Stimulated activated naive B cell treated with anti-CD40 and anti-IgM and Interleukin-4, amounts not matched to agents 10 μg/mL and 1 μg/mL and 100 μg/mL, for 72 hours (primary cell): ENCODE results near the gene AP1G2.
A peak's percentile ranks its signal among the peaks of the same experiment; 100 is the strongest.
"Not testable (repeated sequence)": the region's sequence is repeated elsewhere in the genome, so short reads cannot be mapped to it uniquely, and the experiment has no call there.

Experiments used
- ATAC-seq, 2 donors: fragments of 150-1000 bp; cut with Tn5 transposase; replicated peaks; 2 replicates each; pipeline ENCODE4 v1.10.0; 2021; ENCODE audit warnings: moderate library complexity in 1 of 2
- DNase-seq: peaks from one replicate; pipeline ENCODE4 v3.0.0; 2021
- H3K27ac Mint-ChIP-seq: one replicate; pipeline ENCODE4 v1.8.0; 2022; ENCODE audit warnings: mild to moderate bottlenecking, mixed read lengths
- H3K27me3 Mint-ChIP-seq, 2 donors: one replicate each; pipeline ENCODE4 v1.8.0; 2022; ENCODE audit warnings: mixed read lengths in 2 of 2
- H3K36me3 Mint-ChIP-seq, 2 donors: one replicate each; pipeline ENCODE4 v1.8.0; 2022; ENCODE audit warnings: mixed read lengths in 2 of 2, mild to moderate bottlenecking in 1 of 2
- H3K4me1 Mint-ChIP-seq, 2 donors: one replicate each; pipeline ENCODE4 v1.8.0; 2022; ENCODE audit warnings: mixed read lengths in 2 of 2, mild to moderate bottlenecking in 1 of 2
- H3K4me3 Mint-ChIP-seq, 2 donors: one replicate each; pipeline ENCODE4 v1.8.0; 2022; ENCODE audit warnings: mild to moderate bottlenecking in 2 of 2, mixed read lengths in 2 of 2, moderate library complexity in 1 of 2
- H3K9me3 Mint-ChIP-seq, 2 donors: one replicate each; pipeline ENCODE4 v1.8.0; 2022; ENCODE audit warnings: mixed read lengths in 2 of 2, mild to moderate bottlenecking in 1 of 2

Gene AP1G2

GRCh38 chr14:23604675-23605170 lies 37.1 kb upstream of the AP1G2 start:
- ATAC-seq (no peak), DNase-seq (no peak)
- H3K9me3 Mint-ChIP-seq = peaks cover 0 to 4% of the 10 kb centered on the region in 2 donors
- no peaks in the 10 kb centered on the region for H3K36me3 Mint-ChIP-seq
- no peak overlapping the region for H3K4me3 Mint-ChIP-seq
- H3K27me3 Mint-ChIP-seq = peaks cover 8 to 21% of the 10 kb centered on the region in 2 donors
- no peak overlapping the region for H3K27ac Mint-ChIP-seq
- peaks cover 8 to 12% of the 10 kb centered on the region in 2 donors for H3K4me1 Mint-ChIP-seq

- H3K36me3 Mint-ChIP-seq = no peaks in the 10 kb centered on the region
These were observed 36.6 kb upstream of the AP1G2 start for GRCh38 chr14:23604148-23604547.

DNA sequence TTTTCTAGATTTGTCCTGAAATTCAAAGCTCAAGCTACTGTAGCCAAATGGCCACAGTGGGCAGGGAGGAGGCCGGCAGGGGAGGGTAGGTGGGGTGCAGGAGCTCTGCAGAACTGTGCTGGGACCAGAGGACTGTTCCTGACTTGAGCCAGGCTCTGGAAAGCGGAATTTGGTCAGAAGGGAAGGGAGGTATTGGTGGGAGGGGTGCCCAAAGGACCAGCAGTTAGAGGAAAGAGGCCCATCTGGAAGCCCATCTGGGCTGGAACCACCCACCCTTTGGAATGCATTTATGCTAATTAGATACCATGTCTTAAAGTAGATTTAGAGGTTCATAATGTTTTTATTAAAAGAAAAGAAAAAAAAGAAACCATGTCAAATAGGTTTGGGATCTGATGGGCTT lies 35.5 kb upstream of the AP1G2 start:
- peaks cover 5 to 26% of the 10 kb centered on the region in 2 donors for H3K27me3 Mint-ChIP-seq
- DNase-seq (no peak), ATAC-seq (no peak)
- no peak overlapping the region for H3K4me3 Mint-ChIP-seq
- H3K36me3 Mint-ChIP-seq = no peaks in the 10 kb centered on the region
- no peak overlapping the region for H3K27ac Mint-ChIP-seq
- peaks cover 0 to 4% of the 10 kb centered on the region in 2 donors for H3K9me3 Mint-ChIP-seq
- peaks cover 8 to 12% of the 10 kb centered on the region in 2 donors for H3K4me1 Mint-ChIP-seq

More at GRCh38 chr14:23604148-23604547, 36.6 kb upstream of the AP1G2 start:
- DNase-seq = no peak
- H3K27me3 Mint-ChIP-seq = peaks cover 8 to 24% of the 10 kb centered on the region in 2 donors
- no peak for ATAC-seq
- H3K4me1 Mint-ChIP-seq = peaks cover 8 to 12% of the 10 kb centered on the region in 2 donors
- peaks cover 0 to 6% of the 10 kb centered on the region in 2 donors for H3K9me3 Mint-ChIP-seq
- H3K4me3 Mint-ChIP-seq = no peak overlapping the region
- no peak overlapping the region for H3K27ac Mint-ChIP-seq

DNA sequence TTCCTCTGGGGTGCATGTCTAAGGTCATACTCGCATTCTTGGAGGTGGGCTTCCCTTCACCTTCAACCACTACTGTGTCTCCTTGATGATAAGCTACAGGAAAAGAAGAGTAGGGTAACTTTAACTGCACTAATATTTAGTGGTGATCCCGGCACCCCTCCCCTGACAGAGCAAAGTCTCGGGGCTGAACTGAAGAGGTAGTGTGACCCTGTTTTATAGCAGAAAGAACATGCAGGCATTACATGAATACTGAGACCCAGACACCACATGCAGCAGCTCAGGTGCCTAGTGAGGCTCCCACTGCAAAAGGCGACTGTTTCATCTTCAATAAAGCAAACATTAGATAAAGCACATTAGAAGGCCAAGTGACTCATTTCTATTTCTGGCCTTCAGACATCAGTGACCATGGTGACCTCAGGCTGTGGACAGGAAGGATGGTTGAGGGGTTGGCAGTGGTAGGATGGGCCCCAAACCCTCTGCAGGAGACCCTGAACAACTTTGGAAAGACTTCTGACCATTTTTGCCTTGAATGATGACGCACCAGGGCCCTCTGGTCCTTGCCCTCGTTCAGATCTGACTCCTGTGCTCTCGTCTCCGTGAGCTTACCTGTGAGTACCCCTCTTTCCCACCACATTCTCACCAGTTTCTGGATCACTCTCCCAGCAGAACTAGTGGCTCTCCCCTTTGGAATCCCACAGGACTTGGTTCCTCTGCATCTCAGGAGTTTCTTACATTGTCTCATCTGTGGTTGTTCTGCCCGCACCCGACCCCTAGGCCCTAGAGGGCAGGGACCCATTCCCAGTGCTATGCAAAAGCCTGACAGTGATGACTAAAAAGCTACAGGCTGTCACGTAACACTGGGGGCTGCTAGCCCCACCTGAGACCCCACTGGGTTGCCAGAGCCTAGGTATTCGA lies 34.8 kb upstream of the AP1G2 start:
- Mint-ChIP-seq H3K27ac (no peak overlapping the region), H3K27me3 (peaks cover 8 to 31% of the 10 kb centered on the region in 2 donors), H3K4me3 (no peak overlapping the region), H3K4me1 (peaks cover 8 to 12% of the 10 kb centered on the region in 2 donors), H3K9me3 (peaks cover 0 to 4% of the 10 kb centered on the region in 2 donors), H3K36me3 (no peaks in the 10 kb centered on the region)
- DNase-seq = no peak
- ATAC-seq = no peak

GRCh38 chr14:23601845-23602180 lies 34.2 kb upstream of the AP1G2 start:
- DNase-seq (no peak), ATAC-seq (no peak)
- H3K9me3 Mint-ChIP-seq = peaks cover 0 to 4% of the 10 kb centered on the region in 2 donors
- peaks cover 10 to 27% of the 10 kb centered on the region in 2 donors for H3K27me3 Mint-ChIP-seq
- no peaks in the 10 kb centered on the region for H3K36me3 Mint-ChIP-seq
- H3K4me1 Mint-ChIP-seq = peaks cover 8 to 12% of the 10 kb centered on the region in 2 donors
- no peak overlapping the region for H3K4me3 Mint-ChIP-seq
- no peak overlapping the region for H3K27ac Mint-ChIP-seq

GRCh38 chr14:23601424-23601823 lies 33.8 kb upstream of the AP1G2 start:
- peaks cover 13 to 27% of the 10 kb centered on the region in 2 donors for H3K27me3 Mint-ChIP-seq
- H3K27ac Mint-ChIP-seq = no peak overlapping the region
- no peak overlapping the region for H3K4me3 Mint-ChIP-seq
- H3K4me1 Mint-ChIP-seq = peaks cover 6 to 8% of the 10 kb centered on the region in 2 donors
- ATAC-seq (no peak), DNase-seq (no peak)
- peaks cover 0 to 4% of the 10 kb centered on the region in 2 donors for H3K9me3 Mint-ChIP-seq
- H3K36me3 Mint-ChIP-seq = no peaks in the 10 kb centered on the region

GRCh38 chr14:23600806-23601205 lies 33.2 kb upstream of the AP1G2 start:
- Mint-ChIP-seq H3K9me3 (peaks cover 0 to 4% of the 10 kb centered on the region in 2 donors), H3K27ac (no peak overlapping the region), H3K36me3 (no peaks in the 10 kb centered on the region), H3K27me3 (peaks cover 13 to 27% of the 10 kb centered on the region in 2 donors), H3K4me3 (no peak overlapping the region), H3K4me1 (peaks cover 4% of the 10 kb centered on the region in 2 donors)
- no peak for DNase-seq
- ATAC-seq = no peak

- H3K9me3 Mint-ChIP-seq = peaks cover 0 to 4% of the 10 kb centered on the region in 2 donors
- DNase-seq (no peak), ATAC-seq (no peak)
- H3K4me3 Mint-ChIP-seq = no peak overlapping the region
- H3K36me3 Mint-ChIP-seq = no peaks in the 10 kb centered on the region
- no peak overlapping the region for H3K27ac Mint-ChIP-seq
- H3K4me1 Mint-ChIP-seq = no peaks in the 10 kb centered on the region
- H3K27me3 Mint-ChIP-seq = peaks cover 13 to 30% of the 10 kb centered on the region in 2 donors
These were observed 32.7 kb upstream of the AP1G2 start for GRCh38 chr14:23600322-23600707.

DNA sequence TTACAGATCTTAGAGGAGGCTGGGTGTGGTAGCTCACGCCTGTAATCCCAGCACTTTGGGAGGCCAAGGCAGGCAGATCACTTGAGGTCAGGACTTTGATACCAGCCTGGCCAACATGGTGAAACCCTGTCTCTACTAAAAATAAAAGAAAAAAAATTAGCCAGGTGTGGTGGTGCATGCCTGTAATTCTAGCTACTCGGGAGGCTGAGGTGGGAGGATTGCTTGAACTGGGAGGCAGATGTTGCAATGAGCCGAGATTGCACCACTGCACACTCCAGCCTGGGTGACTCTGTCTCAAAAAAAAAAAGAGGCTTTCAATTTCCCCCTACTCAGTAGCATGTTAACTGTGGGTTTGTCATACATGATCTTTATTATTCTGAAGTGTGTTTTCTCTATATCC lies 26.6 kb upstream of the AP1G2 start:
- not testable (repeated sequence) for H3K27ac Mint-ChIP-seq, H3K9me3 Mint-ChIP-seq, H3K4me3 Mint-ChIP-seq, ATAC-seq, DNase-seq, H3K36me3 Mint-ChIP-seq, H3K4me1 Mint-ChIP-seq
- H3K27me3 Mint-ChIP-seq = peaks cover 19 to 22% of the 10 kb centered on the region in 2 donors

DNA sequence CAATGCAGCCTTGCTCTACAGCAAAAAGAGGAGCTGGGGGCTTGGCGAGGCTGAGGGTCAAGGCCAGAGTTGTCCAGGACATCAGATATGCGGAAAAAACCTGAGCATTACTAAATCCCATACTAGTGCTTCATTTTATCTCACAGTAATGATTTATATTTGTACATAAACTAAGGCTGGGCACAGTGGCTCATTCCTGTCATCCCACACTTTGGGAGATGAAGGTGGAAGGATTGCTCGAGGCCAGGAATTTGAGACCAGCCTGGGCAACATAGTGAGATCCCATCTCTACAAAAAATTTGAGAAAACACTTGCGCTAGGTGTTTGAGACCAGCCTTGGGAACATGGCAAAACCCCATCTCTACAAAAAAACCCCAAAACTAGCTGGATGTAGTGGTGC lies 22.6 kb upstream of the AP1G2 start:
- ATAC-seq = no peak
- H3K27me3 Mint-ChIP-seq = peaks cover 23 to 32% of the 10 kb centered on the region in 2 donors
- H3K36me3 Mint-ChIP-seq = peaks cover 0 to 6% of the 10 kb centered on the region in 2 donors
- no peak overlapping the region for H3K4me3 Mint-ChIP-seq
- H3K4me1 Mint-ChIP-seq = peaks cover 7 to 12% of the 10 kb centered on the region in 2 donors
- no peak overlapping the region for H3K27ac Mint-ChIP-seq
- no peak for DNase-seq
- H3K9me3 Mint-ChIP-seq = peaks cover 0 to 5% of the 10 kb centered on the region in 2 donors

- H3K27ac Mint-ChIP-seq = no peak overlapping the region
- H3K4me3 Mint-ChIP-seq = no peak overlapping the region
- H3K36me3 Mint-ChIP-seq = peaks cover 0 to 6% of the 10 kb centered on the region in 2 donors
- peaks cover 7 to 12% of the 10 kb centered on the region in 2 donors for H3K4me1 Mint-ChIP-seq
- H3K9me3 Mint-ChIP-seq = peaks cover 0 to 5% of the 10 kb centered on the region in 2 donors
- H3K27me3 Mint-ChIP-seq = peaks cover 19 to 30% of the 10 kb centered on the region in 2 donors
- ATAC-seq (no peak), DNase-seq (no peak)
These were observed 22.0 kb upstream of the AP1G2 start for GRCh38 chr14:23589606-23590005.

DNA sequence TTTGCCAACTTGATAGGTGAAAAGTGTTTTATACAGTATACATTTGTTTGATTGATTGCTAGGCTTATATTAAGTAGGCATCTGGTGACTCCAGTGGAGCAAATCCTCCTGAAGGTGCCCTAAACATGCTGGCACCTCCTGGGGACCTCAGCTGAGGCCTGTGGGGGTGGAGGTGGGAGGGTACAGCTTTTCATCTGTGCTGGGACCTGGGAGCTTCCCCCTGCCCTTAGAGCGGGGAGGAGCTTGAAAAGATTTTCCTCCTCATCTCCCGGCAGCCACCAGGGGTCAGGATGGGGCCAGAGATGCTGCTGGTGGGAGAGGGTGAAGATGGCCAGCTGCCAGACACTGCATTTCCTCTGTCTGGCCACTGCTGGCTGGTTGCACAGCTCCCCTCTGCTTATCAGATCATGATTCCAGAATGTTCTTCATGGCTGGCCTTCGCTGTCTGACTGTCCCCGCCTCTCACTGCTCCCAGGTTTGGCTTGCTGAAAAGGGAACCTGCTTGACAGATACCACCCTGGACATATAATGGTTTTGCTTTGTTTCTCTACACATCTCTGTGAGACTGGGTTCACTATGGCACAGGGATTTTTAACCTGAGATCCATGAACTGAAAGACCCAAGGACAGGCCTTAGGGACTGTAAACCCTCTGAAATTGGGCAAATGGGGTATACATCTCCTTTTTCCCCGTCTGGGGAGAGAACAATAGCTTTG lies 21.4 kb upstream of the AP1G2 start:
- ATAC-seq = peak; percentile 99 to 100
- Mint-ChIP-seq H3K4me3 (no peak overlapping the region), H3K27ac (no peak overlapping the region)

DNA sequence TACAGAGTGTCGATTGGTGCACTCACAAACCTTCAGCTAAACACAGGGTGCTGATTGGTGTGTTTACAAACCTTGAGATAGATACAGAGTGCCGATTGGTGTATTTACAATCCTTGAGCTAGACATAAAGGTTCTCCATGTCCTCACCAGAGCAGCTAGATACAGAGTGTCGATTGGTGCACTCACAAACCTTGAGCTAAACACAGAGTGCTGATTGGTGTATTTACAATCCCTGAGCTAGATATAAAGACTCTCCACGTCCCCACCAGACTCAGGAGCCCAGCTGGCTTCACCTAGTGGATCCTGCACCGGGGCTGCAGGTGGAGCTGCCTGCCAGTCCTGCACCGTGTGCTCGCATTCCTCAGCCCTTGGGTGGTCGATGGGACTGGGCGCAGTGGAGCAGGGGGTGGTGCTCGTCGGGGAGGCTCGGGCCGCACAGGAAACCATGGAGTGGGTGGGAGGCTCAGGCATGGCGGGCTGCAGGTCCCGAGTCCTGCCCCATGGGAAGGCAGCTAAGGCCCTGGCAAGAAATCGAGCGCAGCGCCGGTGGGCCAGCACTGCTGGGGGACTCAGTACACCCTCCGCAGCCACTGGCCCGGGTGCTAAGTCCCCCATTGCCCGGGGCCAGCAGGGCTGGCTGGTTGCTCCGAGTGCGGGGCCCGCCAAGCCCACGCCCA lies 17.1 kb upstream of the AP1G2 start:
- not testable (repeated sequence) for H3K4me3 Mint-ChIP-seq, H3K36me3 Mint-ChIP-seq, H3K27ac Mint-ChIP-seq, ATAC-seq, DNase-seq, H3K9me3 Mint-ChIP-seq
- peaks cover 37 to 53% of the 10 kb centered on the region in 2 donors for H3K27me3 Mint-ChIP-seq
- H3K4me1 Mint-ChIP-seq = peaks cover 7 to 11% of the 10 kb centered on the region in 2 donors

More for the DNA sequence above, 21.4 kb upstream of the AP1G2 start:
- peaks cover 0 to 6% of the 10 kb centered on the region in 2 donors for H3K36me3 Mint-ChIP-seq
- peaks cover 20 to 33% of the 10 kb centered on the region in 2 donors for H3K27me3 Mint-ChIP-seq
- peak; percentile 74 for DNase-seq
- H3K9me3 Mint-ChIP-seq = peaks cover 0 to 5% of the 10 kb centered on the region in 2 donors
- peaks cover 7 to 12% of the 10 kb centered on the region in 2 donors for H3K4me1 Mint-ChIP-seq
